Fibroblast of upper back skin (primary cell): ENCODE data around the gene RNF187.
A peak's percentile ranks its signal among the peaks of the same experiment; 100 is the strongest.

ENCODE experiments used
- DNase-seq: peaks from one replicate; pipeline ENCODE4 v3.0.0-alpha.2; 2013

Gene RNF187

DNA sequence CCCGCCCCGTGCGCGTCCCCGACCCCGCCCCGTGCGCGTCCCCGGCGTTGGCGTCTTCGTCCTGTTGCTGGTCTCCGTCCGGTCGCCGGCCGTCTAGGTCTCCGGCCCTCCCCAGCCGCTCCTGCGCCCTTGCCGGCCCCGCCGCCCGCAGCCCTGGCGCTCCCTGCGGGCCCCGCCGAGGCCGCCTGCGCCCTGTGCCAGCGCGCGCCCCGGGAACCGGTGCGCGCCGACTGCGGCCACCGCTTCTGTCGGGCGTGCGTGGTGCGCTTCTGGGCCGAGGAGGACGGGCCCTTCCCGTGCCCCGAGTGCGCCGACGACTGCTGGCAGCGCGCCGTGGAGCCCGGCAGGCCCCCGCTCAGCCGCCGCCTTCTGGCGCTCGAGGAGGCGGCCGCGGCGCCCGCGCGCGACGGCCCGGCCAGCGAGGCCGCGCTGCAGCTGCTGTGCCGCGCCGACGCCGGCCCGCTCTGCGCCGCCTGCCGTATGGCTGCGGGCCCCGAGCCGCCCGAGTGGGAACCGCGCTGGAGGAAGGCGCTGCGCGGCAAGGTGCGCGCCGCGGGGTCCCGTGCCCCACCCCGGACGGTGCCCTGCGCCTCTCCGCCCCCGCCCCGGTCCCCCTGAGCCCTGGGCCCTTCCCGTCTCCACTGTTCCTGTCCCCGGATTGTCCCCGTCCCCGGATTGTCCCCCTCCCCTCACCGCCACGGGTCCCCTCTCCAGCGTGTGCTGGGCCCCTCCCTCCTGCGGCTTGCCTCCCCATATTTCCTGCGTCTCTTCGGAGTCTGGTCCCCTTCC is at the start of gene RNF187:
TSS of gene RNF187 (plus strand) at position 47 of the 789 bp plus-strand sequence.
- DNase-seq: peak; percentile 18

DNA sequence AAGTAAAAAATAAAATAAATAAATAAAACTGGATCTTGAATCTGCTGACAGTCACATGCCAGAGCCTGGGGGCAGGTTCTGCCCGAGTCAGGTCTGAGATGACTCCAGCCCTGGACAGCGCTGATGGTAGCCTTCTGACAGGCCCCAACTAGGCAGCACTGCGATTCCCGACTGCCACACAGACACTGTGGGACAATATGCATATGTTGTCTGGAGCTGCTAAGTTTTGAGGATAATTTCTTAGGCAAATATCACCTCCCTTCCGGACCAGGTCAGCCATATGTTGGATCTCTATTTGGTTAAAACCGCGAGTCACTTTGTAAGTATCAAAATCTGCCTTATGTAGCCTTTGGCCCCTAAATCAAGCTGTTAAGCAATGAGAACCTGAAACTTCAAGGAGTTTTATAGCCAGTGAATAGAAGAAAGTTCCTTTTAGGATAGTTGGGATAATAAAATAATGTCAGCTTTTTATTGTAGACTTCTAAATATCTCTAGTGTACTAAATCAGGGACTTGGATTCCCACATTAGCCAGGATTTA is 49.7 kb upstream of the RNF187 start:
- DNase-seq: no peak

DNA sequence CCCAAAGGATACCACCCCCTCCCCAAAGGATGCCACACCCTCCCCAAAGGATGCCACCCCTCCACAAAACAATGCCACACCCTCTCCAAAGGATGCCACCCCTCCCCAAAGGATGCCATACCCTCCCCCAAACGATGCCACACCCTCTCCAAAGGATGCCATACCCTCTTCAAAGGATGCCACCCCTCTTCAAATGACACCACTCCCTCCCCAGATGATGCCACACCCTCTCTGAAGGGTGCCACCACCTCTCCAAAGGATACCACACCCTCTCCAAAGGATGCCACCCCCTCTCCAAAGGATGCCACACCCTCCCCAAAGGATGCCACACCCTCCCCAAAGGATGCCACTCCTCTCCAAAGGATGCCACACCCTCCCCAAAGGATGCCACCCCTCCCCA is 48.9 kb upstream of the RNF187 start:
- DNase-seq: no peak

DNA sequence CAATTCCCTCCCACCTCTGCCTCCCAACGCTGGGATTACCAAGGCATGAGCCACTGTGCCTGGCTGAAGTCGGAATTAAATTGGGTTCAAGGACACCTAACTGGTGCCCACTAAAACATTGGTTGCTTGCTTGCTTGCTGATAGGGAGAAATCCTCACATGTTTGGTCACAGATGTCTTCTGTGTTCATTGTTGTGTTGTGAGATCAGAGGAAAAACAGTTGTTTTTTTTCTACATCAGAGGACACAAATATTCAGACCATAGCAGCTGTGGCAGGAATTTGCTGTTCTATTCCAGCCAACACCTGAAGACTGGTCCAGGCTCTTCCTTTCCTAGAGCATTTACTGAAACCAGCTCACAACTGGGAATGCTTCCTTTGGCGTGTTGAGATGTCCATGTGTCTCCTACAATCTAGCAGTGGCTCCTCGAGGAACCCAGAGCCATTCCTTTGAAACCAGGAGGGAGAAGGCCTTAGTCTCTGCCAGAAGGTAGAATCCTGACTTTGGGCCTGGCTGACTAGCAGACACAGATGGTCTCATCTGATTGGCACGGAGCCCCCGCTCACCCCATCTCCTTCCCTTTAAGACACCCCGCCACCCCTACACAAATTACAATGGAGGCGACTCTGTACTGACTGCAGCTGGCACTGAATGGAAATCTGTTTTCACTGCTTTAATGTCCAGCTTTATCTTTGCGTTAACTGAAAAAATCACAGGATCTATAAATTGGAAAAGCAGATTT is 46.3 kb upstream of the RNF187 start:
- DNase-seq: no peak

- DNase-seq: no peak
Observed at GRCh38 chr1:228443395-228443794, 43.8 kb upstream of the RNF187 start.

DNA sequence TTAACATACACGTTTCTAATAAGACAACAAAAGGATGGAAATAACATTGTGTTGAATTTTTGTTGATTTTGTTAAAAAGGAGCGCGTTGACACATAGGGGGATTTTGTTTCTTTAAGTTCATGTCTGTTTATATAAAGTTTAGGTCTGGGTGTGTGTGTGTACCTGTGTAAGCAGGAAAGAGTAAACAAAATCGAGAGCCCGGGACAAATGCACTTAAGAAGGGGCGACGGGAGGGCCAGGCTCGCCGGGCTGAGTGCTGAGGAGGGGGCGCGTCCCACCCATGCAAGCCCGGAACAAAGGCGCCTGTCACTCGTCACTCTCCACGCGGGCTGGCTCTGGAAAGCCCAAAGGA is 41.7 kb upstream of the RNF187 start:
- no peak for DNase-seq

DNA sequence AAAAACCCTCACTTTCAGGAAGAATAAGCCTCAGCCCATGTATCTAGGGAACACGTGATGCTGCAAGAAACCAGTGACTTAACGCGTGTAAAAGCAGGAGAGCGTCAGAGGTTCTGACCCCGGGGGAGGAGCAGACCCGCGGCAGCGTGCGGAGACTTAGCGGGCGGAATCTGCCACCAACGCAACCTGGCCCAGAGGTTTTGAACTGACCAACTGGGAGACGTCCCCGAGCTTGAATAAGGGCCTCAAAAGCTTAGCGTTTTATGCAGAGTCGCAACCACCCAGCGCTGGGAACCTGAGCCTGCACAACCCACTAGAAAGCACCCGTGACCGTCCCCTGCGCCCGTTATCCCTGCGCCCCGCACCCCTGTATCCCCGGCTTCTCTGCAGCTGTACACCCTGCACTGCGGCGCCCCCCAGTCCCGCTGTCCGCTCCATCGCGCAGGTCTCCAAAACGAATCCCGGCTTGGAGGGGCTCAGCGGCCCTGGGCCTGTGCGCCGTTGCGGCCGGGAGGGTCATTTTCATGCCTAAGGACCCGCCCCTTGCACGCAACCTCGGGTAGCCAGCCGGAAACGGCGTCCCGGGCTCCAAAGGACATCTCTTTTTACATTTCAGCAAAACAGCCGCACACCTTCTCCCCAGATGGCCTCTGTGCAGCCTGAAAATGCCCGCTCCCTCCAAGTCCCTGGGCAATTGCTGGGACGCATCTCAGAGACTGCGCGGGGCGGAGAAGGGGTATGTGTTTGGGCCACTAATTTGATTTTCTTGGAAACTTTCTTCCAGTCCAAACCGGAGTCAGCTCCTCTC is 41.1 kb upstream of the RNF187 start:
- DNase-seq: peak; percentile 20

DNA sequence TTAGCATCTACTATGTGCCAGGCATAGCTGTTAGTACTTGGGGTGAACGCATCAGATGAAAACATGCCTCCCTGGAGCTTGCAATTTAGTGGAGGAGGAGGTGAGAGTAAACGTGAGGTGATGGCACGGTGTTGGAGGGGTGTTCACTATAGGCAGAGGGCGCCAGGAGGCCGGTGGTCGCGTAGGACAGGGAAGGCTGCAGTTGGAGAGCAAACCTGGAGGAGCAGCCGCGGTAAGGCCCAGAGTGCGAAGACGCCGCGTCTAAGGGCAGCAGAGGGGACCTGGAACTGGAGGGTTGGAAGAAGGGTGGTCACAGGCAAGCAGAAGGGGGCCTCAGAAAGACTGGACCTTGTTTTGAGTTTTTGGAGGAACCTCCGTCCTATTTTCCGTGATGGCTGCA is 40.3 kb upstream of the RNF187 start:
- DNase-seq: no peak

- DNase-seq: no peak
Observed at GRCh38 chr1:228448372-228448771, 38.8 kb upstream of the RNF187 start.

GRCh38 chr1:228450200-228450599 is 37.0 kb upstream of the RNF187 start:
- no peak for DNase-seq

DNA sequence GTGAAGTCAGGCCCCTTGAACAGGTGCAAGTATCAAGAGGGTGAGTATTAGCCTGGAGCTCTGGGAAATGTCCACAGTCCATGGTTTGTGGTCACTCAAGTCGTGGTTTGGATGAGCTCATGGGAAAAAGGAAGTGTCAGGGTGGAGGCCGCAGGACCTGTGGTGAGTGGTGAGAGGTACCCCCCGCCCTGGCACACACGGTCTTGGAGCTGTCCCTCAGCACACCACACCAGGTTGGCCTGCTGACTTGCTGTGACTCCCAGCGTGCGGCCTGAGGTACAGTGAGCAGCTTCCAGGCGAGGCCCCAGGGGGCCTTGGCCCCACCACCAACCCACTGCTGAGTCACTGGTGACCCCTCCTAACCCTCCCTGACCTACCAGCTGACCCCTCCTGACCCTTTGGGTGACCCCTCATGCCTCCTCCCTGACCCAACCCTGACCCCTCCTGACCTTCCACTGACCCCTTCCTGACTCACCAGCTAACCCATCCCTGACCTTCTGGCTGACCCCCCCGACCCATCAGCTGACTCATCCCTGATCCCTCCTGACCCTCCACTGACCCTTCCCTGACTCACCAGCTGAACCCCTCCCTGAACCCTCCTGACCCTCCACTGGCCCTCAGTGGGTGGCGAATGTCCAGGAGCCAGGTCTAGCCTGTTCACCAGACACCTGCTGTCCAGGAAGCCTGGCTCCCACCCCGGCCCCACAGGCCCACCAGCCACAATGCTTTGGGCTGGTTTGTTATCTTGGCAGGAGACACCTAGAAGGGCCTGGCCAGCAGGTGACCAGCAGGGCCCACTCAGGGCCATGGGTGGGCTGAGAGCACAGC is 34.8 kb upstream of the RNF187 start:
- DNase-seq: no peak

DNA sequence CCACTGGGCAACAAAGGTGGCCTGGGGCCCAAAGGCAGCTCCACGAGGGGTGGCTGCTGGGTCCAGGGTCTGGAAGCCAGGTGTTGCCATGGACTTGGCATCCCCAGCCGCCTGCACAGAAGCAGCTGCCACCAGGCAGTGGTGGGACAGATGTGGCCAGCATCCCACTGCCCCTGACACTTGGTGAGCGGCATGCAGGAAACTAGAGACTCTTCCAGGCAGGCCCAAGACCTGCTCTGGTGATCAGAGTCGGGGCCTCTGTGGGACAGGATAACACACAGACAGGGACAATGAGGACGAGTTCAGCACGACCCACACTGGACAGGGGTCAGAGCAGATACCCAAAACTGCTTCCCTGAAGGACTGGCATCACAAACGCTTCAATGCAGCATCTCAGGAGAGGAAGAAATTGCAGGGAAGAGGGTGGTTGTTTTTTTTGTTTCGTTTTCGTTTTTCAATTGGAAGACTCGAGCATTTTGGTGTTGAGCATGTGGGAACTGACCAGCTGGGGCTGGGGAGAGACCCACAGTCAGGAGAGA is 34.1 kb upstream of the RNF187 start:
- DNase-seq: no peak

DNA sequence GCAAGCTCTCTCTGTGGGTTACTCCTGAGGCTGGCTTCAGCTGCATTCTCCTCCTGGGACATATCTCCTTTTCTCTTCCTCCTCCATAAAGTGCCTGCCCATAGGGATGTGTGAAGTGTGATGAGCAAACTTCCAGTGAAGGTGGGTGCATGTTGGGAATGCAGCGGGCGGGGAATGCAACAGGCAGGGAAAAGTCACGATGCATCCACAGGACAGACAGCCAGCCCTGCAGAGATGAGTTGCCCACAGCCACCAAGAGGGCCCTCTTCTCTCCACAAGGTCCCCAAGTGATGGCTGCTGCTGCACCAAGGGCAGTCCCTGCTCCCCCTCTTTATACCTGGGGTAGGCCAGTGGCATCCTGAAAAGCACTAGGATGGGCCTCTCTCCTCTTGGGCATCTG is 33.6 kb upstream of the RNF187 start:
- no peak for DNase-seq

GRCh38 chr1:228454238-228454637 is 32.9 kb upstream of the RNF187 start:
- no peak for DNase-seq

GRCh38 chr1:228455715-228456114 is 31.5 kb upstream of the RNF187 start:
- DNase-seq: no peak

DNA sequence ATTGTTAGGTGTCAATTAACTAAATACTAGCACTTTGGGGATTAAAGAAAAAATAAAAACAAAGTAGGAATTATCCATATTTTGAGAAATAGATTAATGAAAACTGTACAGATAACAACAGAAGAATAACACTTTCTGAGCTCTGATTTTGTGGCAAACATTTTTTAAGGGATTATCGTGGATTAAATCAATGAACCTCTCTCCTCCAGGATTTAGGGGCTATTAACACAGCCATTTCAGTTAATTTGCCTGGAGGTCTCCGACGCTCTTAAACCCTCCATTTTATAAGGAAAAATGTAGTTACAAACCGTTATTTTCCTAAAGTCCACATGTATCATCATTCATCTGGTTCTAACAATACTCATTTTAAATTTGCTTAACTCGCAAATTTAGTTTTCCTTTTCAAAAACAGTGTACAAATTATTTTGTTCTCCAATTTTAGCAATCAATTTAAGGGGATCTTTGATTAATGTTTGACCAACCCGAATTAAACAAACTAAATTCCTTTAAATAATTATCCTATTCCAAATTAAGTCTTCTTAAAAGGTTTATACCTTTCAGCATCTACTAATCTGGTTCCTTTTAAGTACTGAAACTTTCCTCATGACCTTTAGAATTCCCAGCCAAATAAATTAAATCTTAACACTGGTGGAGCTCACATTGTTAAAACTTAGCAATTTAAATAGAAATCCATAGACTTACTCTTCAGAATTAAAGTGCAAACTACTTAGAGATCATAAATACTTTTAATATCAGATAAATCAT is 30.7 kb upstream of the RNF187 start:
- DNase-seq: no peak

- DNase-seq: no peak
Observed at GRCh38 chr1:228457017-228457395, 30.2 kb upstream of the RNF187 start.

GRCh38 chr1:228457396-228458176 is 29.6 kb upstream of the RNF187 start:
- DNase-seq: peak; percentile 99

DNA sequence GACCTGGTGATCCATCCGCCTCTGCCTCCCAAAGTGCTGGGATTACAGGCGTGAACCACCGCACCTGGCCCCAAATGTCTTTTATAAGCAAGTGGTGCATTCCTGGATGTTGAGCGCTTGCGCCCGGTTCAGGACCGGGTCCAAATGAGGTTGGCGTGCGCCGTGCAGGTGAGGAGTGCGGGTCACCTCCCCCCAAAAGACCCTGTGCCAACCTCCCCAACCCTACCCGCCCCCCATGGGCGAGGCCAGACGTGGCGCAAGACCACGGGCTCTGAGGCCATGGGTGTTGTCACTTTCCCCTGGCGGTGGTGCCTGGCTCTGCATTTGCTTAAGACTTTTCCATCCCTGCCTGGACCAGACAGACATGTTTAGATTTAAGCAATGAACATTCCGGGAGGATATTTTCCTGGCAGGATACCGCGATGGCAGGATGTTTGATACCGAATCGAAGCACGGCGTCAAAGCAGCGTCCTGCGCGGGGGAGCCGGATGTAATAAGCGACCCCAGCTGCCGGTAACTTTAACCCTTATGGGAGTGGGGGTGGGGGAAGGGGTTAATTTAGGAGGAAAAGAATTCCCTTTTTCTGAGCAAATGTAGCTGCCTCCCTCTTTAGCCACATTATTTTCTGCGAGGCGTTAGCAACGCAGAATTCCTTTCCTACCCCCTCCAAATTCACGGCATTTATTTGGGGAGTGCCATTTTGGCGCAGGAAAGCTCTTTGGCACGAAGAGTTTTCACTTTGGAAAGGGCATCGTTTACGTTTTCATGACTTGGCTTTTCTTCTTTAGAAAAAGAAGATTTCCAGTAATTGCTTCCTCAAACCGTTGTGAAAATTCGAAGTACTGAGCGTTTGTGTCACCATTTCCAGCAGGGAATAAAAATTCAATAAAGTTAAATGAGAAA is 27.8 kb upstream of the RNF187 start:
- DNase-seq: peak; percentile 80
